VCaP (cell line): ENCODE data around the gene APOF.
"Not testable (repeated sequence)": the region's sequence is repeated elsewhere in the genome, so short reads cannot be mapped to it uniquely, and the experiment has no call there.

ENCODE experiments used
- H3K27ac ChIP-seq: fragments of 450-650 bp; 2 replicates; pipeline ENCODE4 v1.5.1; 2017
- CTCF ChIP-seq: fragments of 450-650 bp; conservative IDR thresholded peaks from 2 replicates; pipeline ENCODE4 v1.5.1; 2017; ENCODE audit warnings: mild to moderate bottlenecking, moderate library complexity

Gene APOF

GRCh38 chr12:56362130-56363059 is at the start of gene APOF:
TSS of gene APOF (minus strand) at chr12:56362857. CDS start at chr12:56362745, 112 bp downstream.
- H3K27ac ChIP-seq = peak within 1 kb of the TSS; percentile 93
- no peak for TF ChIP-seq CTCF

- TF ChIP-seq CTCF = no peak
- peak overlapping the region; percentile 69 for H3K27ac ChIP-seq
These were observed 49.4 kb upstream of the APOF start for GRCh38 chr12:56411781-56412639.

- H3K27ac ChIP-seq = no peak overlapping the region; the same call in 1 of the 2 replicates
- no peak for TF ChIP-seq CTCF
These were observed 48.1 kb upstream of the APOF start for GRCh38 chr12:56410768-56411167.

GRCh38 chr12:56408799-56409417 is 46.3 kb upstream of the APOF start:
- no peak for TF ChIP-seq CTCF

GRCh38 chr12:56404227-56404626 is 41.6 kb upstream of the APOF start:
- not testable (repeated sequence) for H3K27ac ChIP-seq

More at GRCh38 chr12:56408799-56409417, 46.3 kb upstream of the APOF start:
- H3K27ac ChIP-seq = no peak overlapping the region

- not testable (repeated sequence) for H3K27ac ChIP-seq
These were observed 39.0 kb upstream of the APOF start for GRCh38 chr12:56401612-56402011.

GRCh38 chr12:56401125-56401524 is 38.5 kb upstream of the APOF start:
- not testable (repeated sequence) for H3K27ac ChIP-seq

GRCh38 chr12:56399466-56399865 is 36.8 kb upstream of the APOF start:
- not testable (repeated sequence) for H3K27ac ChIP-seq

GRCh38 chr12:56398324-56398723 is 35.7 kb upstream of the APOF start:
- no peak for TF ChIP-seq CTCF
- no peak overlapping the region for H3K27ac ChIP-seq
